HG02798 (cell line): ENCODE measurements around the gene CLSTN3.

Experiments
- ATAC-seq: cut with Tn5 transposase; IDR thresholded peaks from one replicate; pipeline ENCODE4 v1.9.1; 2021; ENCODE audit warnings: mild to moderate bottlenecking; ENCODE audit not compliant: unreplicated experiment, poor library complexity

CLSTN3 gene

DNA sequence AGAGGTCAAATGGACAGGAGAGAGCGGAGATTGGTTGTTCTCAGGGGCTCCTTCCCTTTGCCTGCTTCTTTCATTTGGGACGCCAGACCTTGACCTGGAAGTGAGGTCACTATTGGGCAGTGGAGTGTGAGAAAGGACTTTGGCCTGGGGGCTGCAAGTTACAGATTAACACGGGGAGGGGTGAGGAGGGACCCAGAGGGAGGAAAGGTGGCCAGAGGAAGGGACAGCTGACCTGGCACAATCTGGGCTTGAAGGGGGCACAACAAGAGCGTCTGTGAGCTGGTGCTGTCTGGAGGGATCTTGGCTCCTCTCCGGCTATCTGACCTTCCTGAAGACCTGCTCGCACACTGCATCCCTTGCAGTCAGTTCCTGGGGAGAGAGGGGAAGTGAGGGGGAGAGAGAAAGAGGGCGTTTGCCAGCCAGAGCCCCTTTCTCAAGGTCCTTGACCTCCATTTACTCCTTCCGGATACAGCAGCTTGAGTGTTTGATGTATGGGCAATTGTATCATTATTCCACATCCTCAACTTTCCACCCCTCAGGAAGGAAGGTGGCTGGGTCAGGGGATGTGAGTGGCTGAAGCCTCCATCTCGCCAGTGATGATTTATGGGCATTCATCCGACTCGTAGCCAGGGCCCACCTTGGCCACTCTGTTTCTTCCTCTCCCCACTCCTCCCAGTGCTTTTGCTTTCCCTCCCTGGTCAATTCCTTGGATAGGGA is 6.2 kb upstream of the CLSTN3 start:
- ATAC-seq = no peak

GRCh38 chr12:7125632-7126227 is 4.4 kb upstream of the CLSTN3 start:
- ATAC-seq = no peak

- no peak for ATAC-seq
Measured at GRCh38 chr12:7127916-7128626, 2.1 kb upstream of the CLSTN3 start.

DNA sequence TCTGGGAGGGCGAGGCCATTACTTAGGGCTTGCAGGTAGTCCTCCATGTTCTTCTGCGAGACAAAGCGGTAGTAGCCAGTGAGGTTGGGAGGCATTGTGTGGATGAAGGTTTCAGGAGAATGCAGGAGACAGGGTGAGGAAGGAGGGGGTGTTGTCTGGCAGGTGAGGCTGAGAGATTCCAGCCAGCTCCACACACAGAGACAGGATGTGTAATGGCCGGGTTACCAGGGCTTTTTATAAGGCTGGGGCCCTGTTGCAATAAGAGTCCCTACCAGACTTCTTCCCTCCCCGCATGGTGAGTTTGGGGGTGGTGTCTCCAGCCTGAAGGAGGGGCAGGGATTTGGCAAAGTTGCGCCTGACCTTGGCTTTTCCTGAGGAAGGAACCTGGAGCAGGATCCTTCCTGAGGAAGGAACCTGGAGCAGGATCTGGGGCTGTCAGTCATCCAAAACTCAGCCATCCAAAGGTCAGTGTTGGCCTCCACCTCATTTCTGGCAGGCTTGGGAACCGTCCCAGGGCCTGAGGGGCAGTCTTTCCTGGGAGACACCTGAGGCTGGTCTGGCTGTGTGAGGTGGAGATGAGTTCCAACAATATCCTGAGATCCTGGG is 1.4 kb upstream of the CLSTN3 start, which contains the start of gene RBP5:
TSS of gene RBP5 (minus strand) at position 209 of the 606 bp plus-strand sequence. CDS start at position 95, 114 bp downstream.
- ATAC-seq = no peak

DNA sequence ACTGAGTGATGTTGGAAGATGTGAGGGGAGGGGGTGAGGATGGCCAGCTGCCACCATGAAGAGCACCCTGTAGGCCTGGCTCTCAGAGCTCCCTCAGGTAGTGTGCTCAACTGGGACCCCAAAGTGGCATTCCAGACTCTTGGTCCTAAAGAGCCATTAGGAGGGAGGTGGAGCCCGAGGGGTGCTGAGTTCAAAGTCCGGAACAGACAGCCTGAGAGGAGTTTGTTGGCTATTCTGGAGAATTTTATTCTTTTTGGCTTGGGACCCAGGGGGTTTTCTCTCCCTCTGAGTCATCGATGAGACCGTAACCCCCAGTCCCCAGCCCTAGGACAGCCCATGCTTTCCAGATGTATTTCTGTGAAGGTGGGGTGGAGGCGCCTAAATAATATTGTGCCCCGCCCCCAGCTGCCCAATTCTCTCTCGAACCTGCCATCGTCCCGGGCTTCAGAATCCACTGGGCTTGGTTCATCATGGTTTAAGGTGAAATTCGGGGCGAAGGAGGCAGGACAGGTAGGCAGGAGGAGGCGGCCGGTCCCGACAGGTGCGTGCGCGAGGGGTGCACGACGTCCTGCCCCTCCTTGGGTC is 792 bp upstream of the CLSTN3 start:
- no peak for ATAC-seq

GRCh38 chr12:7130701-7131501 is 730 bp downstream of the CLSTN3 start:
- ATAC-seq = peak; percentile 59

GRCh38 chr12:7131502-7131866 is 1.3 kb downstream of the CLSTN3 start:
- no peak for ATAC-seq

GRCh38 chr12:7134396-7135166 is 4.4 kb downstream of the CLSTN3 start:
- no peak for ATAC-seq

GRCh38 chr12:7136071-7136470 is 5.9 kb downstream of the CLSTN3 start:
- no peak for ATAC-seq

DNA sequence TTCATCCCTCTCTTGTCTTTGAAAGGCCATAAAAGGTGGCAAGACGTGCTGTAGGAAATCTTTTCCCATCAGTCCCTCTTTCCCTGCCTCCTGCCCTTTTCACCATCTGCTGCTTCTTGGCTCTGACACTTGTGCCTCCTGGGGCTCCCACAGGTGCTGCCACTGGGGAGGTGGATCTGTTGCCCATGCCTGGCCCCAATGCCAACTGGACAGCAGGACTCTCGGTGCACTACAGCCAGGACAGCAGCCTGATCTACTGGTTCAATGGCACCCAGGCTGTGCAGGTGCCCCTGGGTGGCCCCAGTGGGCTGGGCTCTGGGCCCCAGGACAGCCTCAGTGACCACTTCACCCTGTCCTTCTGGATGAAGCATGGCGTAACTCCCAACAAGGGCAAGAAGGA is 6.5 kb downstream of the CLSTN3 start:
- no peak for ATAC-seq

DNA sequence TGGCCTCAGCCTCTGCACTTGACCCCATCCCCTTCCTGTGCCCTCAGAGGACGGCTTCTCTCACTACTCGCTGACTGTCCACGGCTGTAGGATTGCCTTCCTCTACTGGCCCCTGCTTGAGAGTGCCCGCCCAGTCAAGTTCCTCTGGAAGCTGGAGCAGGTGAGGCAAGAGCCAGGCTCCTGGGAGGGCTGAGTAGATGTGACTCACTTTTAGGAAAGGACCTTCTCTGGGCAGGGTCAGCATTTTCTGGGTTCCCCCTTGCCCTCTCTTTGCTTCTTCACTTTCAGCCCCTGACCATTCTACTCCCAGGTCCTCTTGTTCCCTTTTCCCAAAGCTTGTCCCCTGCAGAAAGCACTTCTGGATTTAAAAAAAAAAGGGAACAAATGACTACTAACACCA is 7.7 kb downstream of the CLSTN3 start:
- no peak for ATAC-seq

GRCh38 chr12:7139200-7139599 is 9.0 kb downstream of the CLSTN3 start:
- ATAC-seq = no peak

DNA sequence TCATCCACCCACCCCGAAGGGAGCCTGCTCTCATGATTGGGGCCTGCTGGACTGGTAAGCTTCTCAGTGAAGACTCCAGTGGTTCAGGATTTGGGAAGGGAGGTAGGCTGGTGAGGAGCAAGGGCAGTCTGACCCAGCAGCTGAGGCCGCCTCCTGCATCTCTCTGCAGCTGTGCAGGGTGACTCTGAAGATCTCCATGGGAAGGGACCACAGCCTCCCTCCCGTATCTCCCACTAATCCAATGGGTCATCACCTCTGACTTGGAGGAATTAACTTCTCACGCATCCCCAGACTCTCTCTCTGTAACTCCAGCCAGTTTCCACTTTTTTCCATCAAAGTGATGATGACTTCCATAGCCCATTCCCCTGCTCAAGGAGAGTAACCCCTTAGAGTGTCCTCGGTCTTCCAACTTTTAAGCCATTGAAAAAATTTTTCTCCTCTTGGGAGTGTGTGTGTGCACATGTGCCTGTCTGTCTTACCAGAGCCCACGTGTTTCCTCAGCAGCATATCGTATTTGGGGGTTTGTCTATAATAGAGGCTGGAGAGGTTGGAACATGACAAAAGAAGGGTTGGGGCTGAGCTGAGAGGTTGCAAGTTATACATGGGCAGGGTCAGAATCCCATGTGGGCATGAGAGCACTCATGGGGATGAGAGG is 11.3 kb downstream of the CLSTN3 start:
- no peak for ATAC-seq

DNA sequence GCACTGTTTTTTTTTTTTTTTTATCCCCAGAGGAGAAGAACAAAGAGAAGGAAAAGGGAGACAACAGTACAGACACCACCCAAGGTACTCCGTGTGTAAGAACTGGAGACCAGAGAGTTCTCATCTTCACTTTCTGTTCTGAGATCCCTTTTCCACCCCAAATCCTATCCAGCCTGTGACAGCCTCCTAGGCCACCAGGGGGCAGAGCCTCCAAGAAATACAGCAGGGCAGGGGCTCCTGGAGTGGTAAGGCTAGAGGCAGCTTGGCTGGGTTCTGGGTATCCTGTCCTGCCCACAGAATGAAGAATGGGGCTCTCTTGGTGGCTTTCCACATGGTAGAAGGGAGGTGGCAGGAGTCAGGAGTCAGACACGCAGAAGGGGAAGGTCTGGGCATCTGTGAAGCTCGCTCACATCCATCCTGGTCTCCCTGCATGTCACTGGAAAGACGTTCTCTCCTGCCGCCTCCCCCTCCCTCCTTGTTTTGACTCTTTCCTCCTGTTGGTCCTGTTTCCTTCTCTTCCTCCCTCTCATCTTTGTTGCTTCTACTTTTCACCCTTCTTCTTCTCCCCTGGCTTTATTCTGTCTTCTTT is 12.0 kb downstream of the CLSTN3 start:
- ATAC-seq = peak; percentile 53

GRCh38 chr12:7142809-7143465 is 12.8 kb downstream of the CLSTN3 start:
- no peak for ATAC-seq

GRCh38 chr12:7143564-7143963 is 13.4 kb downstream of the CLSTN3 start:
- no peak for ATAC-seq

DNA sequence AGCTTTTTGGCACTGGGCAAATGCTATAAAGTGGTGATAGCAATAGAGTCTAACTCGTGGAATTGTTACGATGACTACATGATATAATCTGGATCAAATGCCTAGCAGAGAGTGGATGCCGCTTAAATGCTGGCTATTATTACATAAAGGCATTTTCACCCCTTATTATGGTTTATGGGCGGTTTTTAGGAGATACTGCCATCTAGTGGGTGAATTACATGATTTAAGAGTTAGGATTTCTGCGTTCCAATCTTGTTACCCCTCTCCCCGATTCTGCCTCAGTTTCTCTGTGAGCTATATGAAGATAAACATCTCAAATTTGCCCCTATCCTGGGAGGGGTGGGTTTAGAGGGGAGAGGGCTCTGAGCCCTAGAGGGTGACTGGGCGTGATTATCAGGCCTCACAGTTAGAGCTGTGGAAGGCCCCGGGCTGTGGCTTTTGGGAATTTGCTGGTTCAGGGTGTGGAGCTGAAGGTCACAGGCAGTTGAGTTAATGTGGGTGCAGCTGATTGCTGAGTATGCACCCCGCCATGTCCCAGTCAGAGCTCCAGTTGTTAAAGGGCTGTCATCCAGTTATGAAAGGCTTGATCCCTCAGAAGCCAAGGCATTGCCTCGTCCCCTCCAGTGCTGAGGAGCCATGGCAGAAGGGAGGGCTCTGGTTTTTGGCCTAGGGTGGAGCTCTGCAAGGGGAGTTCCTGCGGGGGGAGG is 14.4 kb downstream of the CLSTN3 start:
- ATAC-seq = no peak
